Muscle of leg (tissue), 11 donors: ENCODE results near the gene ROBO2. TPM values are rescaled to one million over a fixed set of nuclear protein-coding genes. Genes with fewer than 3 reads are reported as not detected.

Source experiments
- DNase-seq: peaks from one replicate; pipeline ENCODE4 v3.0.0; 2013
- H3K27ac ChIP-seq: one replicate; pipeline ENCODE4 v1.5.1; 2013; ENCODE audit warnings: mild to moderate bottlenecking, low read length, control low read depth
- H3K27me3 ChIP-seq: one replicate; pipeline ENCODE4 v1.6.1; 2013; ENCODE audit warnings: low read length; ENCODE audit not compliant: control insufficient read depth, insufficient read depth
- H3K36me3 ChIP-seq: one replicate; pipeline ENCODE4 v1.6.1; 2013; ENCODE audit warnings: low read length; ENCODE audit not compliant: control insufficient read depth, insufficient read depth
- H3K4me1 ChIP-seq: one replicate; pipeline ENCODE4 v1.6.1; 2013; ENCODE audit warnings: low read length; ENCODE audit not compliant: control insufficient read depth, insufficient read depth
- H3K4me3 ChIP-seq: one replicate; pipeline ENCODE4 v1.5.1; 2013; ENCODE audit warnings: low read length, control low read depth
- H3K9me3 ChIP-seq: replicated peaks from 2 replicates; pipeline ENCODE4 v1.6.1; 2013; ENCODE audit warnings: low read depth, low read length; ENCODE audit not compliant: control insufficient read depth
- WGBS: methylation state at CpG from one replicate; pipeline ENCODE4 v1.1.5; 2013; ENCODE audit warnings: missing lambda C conversion rate; ENCODE audit not compliant: insufficient coverage; 5-methylcytosine and 5-hydroxymethylcytosine counted together
- polyA plus RNA-seq, 8 donors: library from polyadenylated mRNA; unstranded; fragments of 120-200 nt; gene quantifications; one replicate each; pipeline versions ENCODE4 v1.2.1 to v1.2.3, GENCODE V29; 2013; ENCODE audit warnings: inconsistent platforms in 1 of 8, low replicate concordance in 1 of 8; ENCODE audit not compliant: insufficient read length in 8 of 8, insufficient read depth in 1 of 8
- total RNA-seq: library from RNA; stranded (reverse); fragments of 120-200 nt; gene quantifications from one replicate; pipeline ENCODE4 v1.2.4, GENCODE V29; 2013

ROBO2 gene
- total and polyA plus RNA-seq, 9 donors = 2.8 to 14.6 (median 4.8) TPM

DNA sequence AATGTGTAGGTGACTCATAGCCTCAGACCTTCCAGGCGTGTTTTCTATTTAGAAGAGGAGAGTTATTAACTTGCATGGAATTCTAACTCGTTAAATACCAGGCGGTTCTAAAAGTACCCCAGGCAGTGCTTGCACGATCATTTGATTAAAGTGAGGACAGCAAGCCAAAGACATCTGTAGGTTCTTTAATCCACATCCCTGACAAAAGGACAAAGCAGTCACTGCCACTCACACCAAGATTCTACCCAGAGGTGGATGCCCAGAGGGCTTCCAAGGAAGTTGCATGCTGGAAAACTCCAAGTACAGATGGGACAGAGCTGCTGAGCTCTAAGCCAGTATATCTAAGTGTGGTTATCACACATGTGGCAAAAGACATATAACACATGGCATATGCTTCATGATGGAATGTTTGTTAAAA lies 372.1 kb downstream of the ROBO2 start:
- WGBS = 46% methylated on average over 3 of the region's 4 CpGs
- DNase-seq = no peak

GRCh38 chr3:77412584-77412983 lies 372.7 kb downstream of the ROBO2 start:
- no peaks in the 10 kb centered on the region for H3K27me3 ChIP-seq
- no peaks in the 10 kb centered on the region for H3K4me1 ChIP-seq
- no peak overlapping the region for H3K27ac ChIP-seq
- H3K36me3 ChIP-seq = no peaks in the 10 kb centered on the region
- no peak for DNase-seq
- no peak overlapping the region for H3K4me3 ChIP-seq
- peaks cover 7% of the 10 kb centered on the region for H3K9me3 ChIP-seq
- no CpG with 5 or more reads among the region's 2 CpGs for WGBS

More for the DNA sequence above, 372.1 kb downstream of the ROBO2 start:
- Histone ChIP-seq H3K9me3 (peaks cover 7% of the 10 kb centered on the region), H3K4me3 (no peak overlapping the region), H3K4me1 (no peaks in the 10 kb centered on the region), H3K27me3 (no peaks in the 10 kb centered on the region), H3K27ac (no peak overlapping the region), H3K36me3 (no peaks in the 10 kb centered on the region)

DNA sequence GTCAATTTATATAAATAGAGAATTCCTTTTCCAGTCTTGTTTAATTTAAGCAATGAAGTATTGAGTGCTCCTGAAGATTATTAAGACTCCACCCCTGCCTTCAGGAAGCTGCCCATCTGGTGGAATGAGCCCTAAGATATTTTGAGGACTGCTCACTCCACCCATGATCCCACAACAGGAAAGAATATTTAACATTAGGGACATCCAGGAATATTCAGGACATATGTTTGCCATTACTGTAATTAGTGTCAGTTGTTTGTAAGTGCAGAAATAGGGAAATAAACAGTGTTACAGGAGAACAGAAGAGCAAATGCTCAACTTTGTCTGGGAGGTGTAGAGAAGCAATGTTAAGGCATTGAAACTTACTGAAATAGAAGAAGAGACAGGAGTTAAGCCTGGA lies 375.0 kb downstream of the ROBO2 start:
- H3K27ac ChIP-seq = no peak overlapping the region
- no peak overlapping the region for H3K4me3 ChIP-seq
- no peak for DNase-seq
- H3K27me3 ChIP-seq = no peaks in the 10 kb centered on the region
- no peaks in the 10 kb centered on the region for H3K36me3 ChIP-seq
- peaks cover 7% of the 10 kb centered on the region for H3K9me3 ChIP-seq
- no peaks in the 10 kb centered on the region for H3K4me1 ChIP-seq

GRCh38 chr3:77420336-77420735 lies 380.4 kb downstream of the ROBO2 start:
- Histone ChIP-seq H3K4me1 (no peaks in the 10 kb centered on the region), H3K4me3 (no peak overlapping the region), H3K36me3 (no peaks in the 10 kb centered on the region), H3K27ac (no peak overlapping the region), H3K27me3 (no peaks in the 10 kb centered on the region), H3K9me3 (peaks cover 7% of the 10 kb centered on the region)
- no CpG with 5 or more reads among the region's 1 CpG for WGBS
- peak; percentile 25 for DNase-seq

- Histone ChIP-seq H3K9me3 (no peaks in the 10 kb centered on the region), H3K4me3 (no peak overlapping the region), H3K4me1 (no peaks in the 10 kb centered on the region), H3K36me3 (no peaks in the 10 kb centered on the region), H3K27me3 (no peaks in the 10 kb centered on the region), H3K27ac (no peak overlapping the region)
- WGBS = 94% methylated on average over 2 of the region's 5 CpGs
- DNase-seq = no peak
These were observed 382.0 kb downstream of the ROBO2 start for GRCh38 chr3:77421916-77422315.

DNA sequence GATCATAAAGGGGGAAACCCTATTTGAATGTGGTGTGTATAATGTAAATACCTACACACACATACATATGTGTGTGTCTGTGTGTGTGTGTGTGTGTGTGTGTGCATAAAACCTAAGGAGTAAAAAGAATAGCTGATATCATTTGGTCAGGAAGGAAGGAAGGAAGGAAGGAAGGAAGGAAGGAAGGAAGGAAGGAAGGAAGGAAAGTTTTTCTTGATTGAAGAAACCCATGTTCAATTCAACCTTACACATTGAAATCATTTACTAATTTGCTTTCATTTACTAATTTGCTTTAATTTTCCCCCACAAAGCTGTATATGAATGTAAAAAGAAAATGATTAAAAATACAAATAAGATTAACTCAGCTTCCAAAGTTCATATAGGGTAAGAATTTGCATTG lies 386.6 kb downstream of the ROBO2 start:
- Histone ChIP-seq H3K9me3 (no peaks in the 10 kb centered on the region), H3K27me3 (no peaks in the 10 kb centered on the region), H3K4me1 (no peaks in the 10 kb centered on the region), H3K27ac (no peak overlapping the region), H3K4me3 (no peak overlapping the region), H3K36me3 (no peaks in the 10 kb centered on the region)
- no peak for DNase-seq

GRCh38 chr3:77427528-77427927 lies 387.6 kb downstream of the ROBO2 start:
- H3K4me1 ChIP-seq = no peaks in the 10 kb centered on the region
- no peaks in the 10 kb centered on the region for H3K27me3 ChIP-seq
- no peak overlapping the region for H3K4me3 ChIP-seq
- no peaks in the 10 kb centered on the region for H3K36me3 ChIP-seq
- no peak overlapping the region for H3K27ac ChIP-seq
- DNase-seq = no peak
- no peaks in the 10 kb centered on the region for H3K9me3 ChIP-seq
- no CpG with 5 or more reads among the region's 3 CpGs for WGBS

- H3K27ac ChIP-seq = no peak overlapping the region
- no peak overlapping the region for H3K4me3 ChIP-seq
- no peaks in the 10 kb centered on the region for H3K36me3 ChIP-seq
- no peaks in the 10 kb centered on the region for H3K4me1 ChIP-seq
- no peaks in the 10 kb centered on the region for H3K9me3 ChIP-seq
- H3K27me3 ChIP-seq = no peaks in the 10 kb centered on the region
- DNase-seq = no peak
These were observed 397.0 kb downstream of the ROBO2 start for GRCh38 chr3:77436908-77437307.

DNA sequence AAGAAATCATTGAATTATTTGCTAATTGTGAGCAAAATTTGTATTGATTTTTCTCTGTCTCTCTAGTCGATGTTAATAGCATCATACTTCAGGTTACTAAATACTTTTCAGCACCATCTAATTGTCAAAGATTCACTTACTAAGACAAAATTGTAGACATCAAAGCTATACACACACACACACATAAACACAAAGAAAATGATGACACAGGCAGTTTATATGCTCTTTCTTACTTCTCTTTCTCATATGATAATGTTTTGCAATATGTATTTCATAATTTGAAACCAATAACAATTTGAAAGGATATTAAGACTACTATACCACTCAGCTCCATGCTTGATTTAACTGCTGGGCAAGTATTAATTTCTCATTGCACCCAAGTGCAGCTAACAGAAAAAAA lies 406.2 kb downstream of the ROBO2 start:
- Histone ChIP-seq H3K27me3 (no peaks in the 10 kb centered on the region), H3K4me1 (no peaks in the 10 kb centered on the region), H3K27ac (no peak overlapping the region), H3K36me3 (no peaks in the 10 kb centered on the region), H3K9me3 (no peaks in the 10 kb centered on the region), H3K4me3 (no peak overlapping the region)
- no peak for DNase-seq
- WGBS = no CpG with 5 or more reads among the region's 1 CpG

- no peaks in the 10 kb centered on the region for H3K4me1 ChIP-seq
- no peaks in the 10 kb centered on the region for H3K9me3 ChIP-seq
- peak; percentile 56 for DNase-seq
- no peaks in the 10 kb centered on the region for H3K36me3 ChIP-seq
- no peaks in the 10 kb centered on the region for H3K27me3 ChIP-seq
- H3K27ac ChIP-seq = peak overlapping the region; percentile 30
- no peak overlapping the region for H3K4me3 ChIP-seq
These were observed 406.9 kb downstream of the ROBO2 start for GRCh38 chr3:77446761-77447160.

DNA sequence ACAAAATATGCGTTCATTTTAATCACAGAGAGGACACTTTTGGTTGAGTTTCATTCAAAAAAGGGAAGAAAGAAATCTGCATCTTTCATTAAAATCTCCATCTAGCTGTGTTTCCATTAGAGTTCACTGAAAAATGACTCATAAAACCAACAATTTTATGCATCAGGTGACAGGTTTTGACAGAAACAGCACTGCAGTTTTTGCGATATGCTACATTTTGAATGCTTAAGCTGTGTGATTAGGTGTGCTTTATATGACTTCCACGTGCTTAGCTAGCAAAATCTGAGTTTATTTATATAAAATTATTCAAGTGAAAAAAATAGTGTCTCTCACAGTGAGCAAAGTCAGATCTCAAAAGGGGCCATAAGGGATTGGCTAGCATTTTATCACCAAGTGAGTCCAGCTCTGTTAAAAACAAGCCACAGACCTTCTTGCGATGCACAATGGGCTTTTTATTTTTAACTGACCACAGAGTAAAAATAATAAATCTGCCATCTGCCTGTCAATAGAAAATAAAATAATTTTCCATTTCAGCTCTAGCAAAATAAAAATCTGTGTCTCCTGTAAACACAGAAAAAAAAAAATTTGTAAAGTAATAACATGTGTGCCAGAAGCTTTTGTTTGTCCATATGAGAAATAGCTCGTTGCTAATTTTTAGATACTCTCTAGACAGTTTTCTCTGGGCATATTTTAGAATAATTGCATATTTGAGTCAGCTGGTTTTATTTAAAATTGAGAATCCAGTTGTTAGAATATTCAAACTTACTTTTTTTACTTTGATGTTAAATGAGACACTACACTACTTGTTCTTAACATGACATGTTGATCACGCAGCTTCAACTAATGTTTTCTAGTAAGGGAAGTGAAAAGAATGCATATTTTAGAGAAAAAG lies 409.8 kb downstream of the ROBO2 start:
- no peaks in the 10 kb centered on the region for H3K4me1 ChIP-seq
- H3K4me3 ChIP-seq = no peak overlapping the region
- WGBS = no CpG with 5 or more reads among the region's 6 CpGs
- peak; percentile 33 for DNase-seq
- no peaks in the 10 kb centered on the region for H3K9me3 ChIP-seq
- H3K36me3 ChIP-seq = no peaks in the 10 kb centered on the region
- peak overlapping the region; percentile 32 for H3K27ac ChIP-seq
- no peaks in the 10 kb centered on the region for H3K27me3 ChIP-seq
